Transverse colon (tissue), 4 donors: ENCODE measurements around the gene NKX1-1. TPM values are rescaled to one million over a fixed set of nuclear protein-coding genes. Genes with fewer than 3 reads are reported as not detected.

ENCODE experiments used
- DNase-seq: peaks from one replicate; pipeline ENCODE4 v3.0.0-alpha.2; 2019
- H3K27ac ChIP-seq, 4 donors: fragments of 200-600 bp; sonication (generic); 2 replicates each; pipeline ENCODE4 v1.5.1; 2016 to 2018; ENCODE audit warnings: inconsistent platforms in 4 of 4
- H3K27me3 ChIP-seq: fragments of 200-600 bp; sonication (generic); 2 replicates; pipeline ENCODE4 v1.5.1; 2017; ENCODE audit warnings: inconsistent platforms
- H3K36me3 ChIP-seq, 4 donors: fragments of 200-600 bp; sonication (generic); 2 replicates each; pipeline ENCODE4 v1.5.1; 2017 to 2019; ENCODE audit warnings: inconsistent platforms in 4 of 4
- H3K4me1 ChIP-seq, 4 donors: fragments of 200-600 bp; sonication (generic); 2 replicates each; pipeline ENCODE4 v1.5.1; 2017 to 2020; ENCODE audit warnings: inconsistent platforms in 4 of 4
- H3K4me3 ChIP-seq, 4 donors: fragments of 200-600 bp; sonication (generic); 1 replicate in 1 of 4; 2 replicates in 3 of 4; pipeline versions ENCODE4 v1.5.1 to v1.6.1; 2017 to 2019; ENCODE audit warnings: inconsistent platforms in 4 of 4
- H3K9me3 ChIP-seq, 2 donors: fragments of 200-600 bp; sonication (generic); 2 replicates each; pipeline ENCODE4 v1.5.1; 2017 to 2019; ENCODE audit warnings: inconsistent platforms in 2 of 2
- EP300 ChIP-seq: sonication (generic); formaldehyde crosslinking; IDR thresholded peaks from one replicate; pipeline ENCODE4 v1.6.1; 2017; ENCODE audit warnings: antibody characterized with exemption, low read depth
- POLR2A ChIP-seq: fragments of 450-650 bp; IDR thresholded peaks from one replicate; pipeline ENCODE4 v1.6.1; 2016; ENCODE audit warnings: antibody characterized with exemption, mild to moderate bottlenecking, moderate library complexity
- POLR2AphosphoS5 ChIP-seq, 3 donors: sonication (generic); formaldehyde crosslinking; IDR thresholded peaks; one replicate each; pipeline ENCODE4 v1.6.1; 2016; ENCODE audit warnings: antibody characterized with exemption in 3 of 3
- WGBS, 2 donors: methylation state at CpG; one replicate each; pipeline ENCODE4 v1.1.5; 2018; ENCODE audit warnings: low coverage in 1 of 2; 5-methylcytosine and 5-hydroxymethylcytosine counted together
- in situ Hi-C, 4 donors: fragments of 200-750 bp; cut with MboI; loops; one replicate each; pipeline versions ENCODE4 v1.15.0 to v1.15.1; 2017; ENCODE audit warnings: low sequenced_read_pairs in 3 of 4, low pct_ligation_motif_present in 1 of 4, low pct_unique_long_range_greater_than_20kb in 1 of 4
- intact Hi-C: fragments of 100-400 bp; cut with DNase I; formaldehyde crosslinking; loops from one replicate; pipeline ENCODE4 v1.15.1; 2023; ENCODE audit warnings: low total_unique reads
- total RNA-seq, 4 donors: library from RNA; depleted of rRNA; stranded (reverse); fragments of >200 nt; gene quantifications; one replicate each; pipeline ENCODE4 v1.1.0, GENCODE V29; 2016
- TF ChIP-seq, protein P1 (sequence below), 5 experiments: fragments of 200-600 bp in 3 of 5; fragments of 450-650 bp in 2 of 5; sonication (generic) in 3 of 5; IDR thresholded peaks; 1 replicate in 2 of 5; 2 replicates in 3 of 5; pipeline ENCODE4 v1.5.1; 2016 to 2017; ENCODE audit warnings: antibody characterized with exemption in 5 of 5, inconsistent platforms in 3 of 5, mild to moderate bottlenecking in 2 of 5, moderate library complexity in 1 of 5

Gene NKX1-1
- total RNA-seq, 4 donors from 2014 or later, result not detected

- peaks cover 90% of the 10 kb centered on the region for H3K27me3 ChIP-seq
- H3K4me3 ChIP-seq, result no peak overlapping the region
- in situ Hi-C loops, result no loop called here
- 74 to 92% methylated on average over 6 to 33 of the region's 33 CpGs for WGBS, 2 donors
- DNase-seq, result no peak
- H3K9me3 ChIP-seq, result no peaks in the 10 kb centered on the region
- H3K4me1 ChIP-seq, result no peaks in the 10 kb centered on the region
- no peaks in the 10 kb centered on the region for H3K36me3 ChIP-seq
- TF ChIP-seq POLR2A, result no peak
- TF ChIP-seq, protein P1, sequence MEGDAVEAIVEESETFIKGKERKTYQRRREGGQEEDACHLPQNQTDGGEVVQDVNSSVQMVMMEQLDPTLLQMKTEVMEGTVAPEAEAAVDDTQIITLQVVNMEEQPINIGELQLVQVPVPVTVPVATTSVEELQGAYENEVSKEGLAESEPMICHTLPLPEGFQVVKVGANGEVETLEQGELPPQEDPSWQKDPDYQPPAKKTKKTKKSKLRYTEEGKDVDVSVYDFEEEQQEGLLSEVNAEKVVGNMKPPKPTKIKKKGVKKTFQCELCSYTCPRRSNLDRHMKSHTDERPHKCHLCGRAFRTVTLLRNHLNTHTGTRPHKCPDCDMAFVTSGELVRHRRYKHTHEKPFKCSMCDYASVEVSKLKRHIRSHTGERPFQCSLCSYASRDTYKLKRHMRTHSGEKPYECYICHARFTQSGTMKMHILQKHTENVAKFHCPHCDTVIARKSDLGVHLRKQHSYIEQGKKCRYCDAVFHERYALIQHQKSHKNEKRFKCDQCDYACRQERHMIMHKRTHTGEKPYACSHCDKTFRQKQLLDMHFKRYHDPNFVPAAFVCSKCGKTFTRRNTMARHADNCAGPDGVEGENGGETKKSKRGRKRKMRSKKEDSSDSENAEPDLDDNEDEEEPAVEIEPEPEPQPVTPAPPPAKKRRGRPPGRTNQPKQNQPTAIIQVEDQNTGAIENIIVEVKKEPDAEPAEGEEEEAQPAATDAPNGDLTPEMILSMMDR (IDR thresholded peaks at IDR 0.05), result no peak
- no peak overlapping the region for H3K27ac ChIP-seq
- intact Hi-C loops, result no loop called here
Observed at GRCh38 chr4:1417522-1418390, 11.5 kb upstream of the NKX1-1 start.

GRCh38 chr4:1416948-1417260 lies 10.7 kb upstream of the NKX1-1 start:
- no peaks in the 10 kb centered on the region for H3K36me3 ChIP-seq
- H3K27ac ChIP-seq, result no peak overlapping the region
- intact Hi-C loops (no loop called here), in situ Hi-C loops (no loop called here)
- 66% methylated on average over 5 of the region's 7 CpGs; no CpG with 5 or more reads in 1 of the 2 donors for WGBS, 2 donors
- H3K4me1 ChIP-seq, result no peaks in the 10 kb centered on the region
- TF ChIP-seq, protein P1 (IDR thresholded peaks at IDR 0.05), result no peak
- TF ChIP-seq POLR2A (no peak), POLR2AphosphoS5 (IDR thresholded peaks at IDR 0.05) (no peak), EP300 (no peak)
- no peak for DNase-seq
- no peak overlapping the region for H3K4me3 ChIP-seq
- H3K9me3 ChIP-seq, result no peaks in the 10 kb centered on the region
- H3K27me3 ChIP-seq, result peaks cover 92% of the 10 kb centered on the region

- Histone ChIP-seq H3K9me3 (no peaks in the 10 kb centered on the region), H3K4me3 (no peak overlapping the region), H3K36me3 (no peaks in the 10 kb centered on the region), H3K27ac (no peak overlapping the region), H3K4me1 (no peaks in the 10 kb centered on the region), H3K27me3 (peaks cover 92% of the 10 kb centered on the region)
- in situ Hi-C loops (no loop called here), intact Hi-C loops (no loop called here)
- no peak for TF ChIP-seq EP300
- TF ChIP-seq, protein P1 (IDR thresholded peaks at IDR 0.05), result no peak
- TF ChIP-seq POLR2A, result no peak
- TF ChIP-seq POLR2AphosphoS5 (IDR thresholded peaks at IDR 0.05), result no peak
- DNase-seq, result no peak
- 56 to 69% methylated on average over 5 to 25 of the region's 27 CpGs for WGBS, 2 donors
Observed at GRCh38 chr4:1416051-1416947, 10.1 kb upstream of the NKX1-1 start.

- Histone ChIP-seq H3K27me3 (peaks cover 95% of the 10 kb centered on the region), H3K36me3 (no peaks in the 10 kb centered on the region)
- no peak for TF ChIP-seq POLR2AphosphoS5 (IDR thresholded peaks at IDR 0.05)
Observed at GRCh38 chr4:1415681-1415981, 9.4 kb upstream of the NKX1-1 start.

More at GRCh38 chr4:1415681-1415981, 9.4 kb upstream of the NKX1-1 start:
- Histone ChIP-seq H3K27ac (no peak overlapping the region), H3K9me3 (no peaks in the 10 kb centered on the region), H3K4me3 (no peak overlapping the region), H3K4me1 (no peaks in the 10 kb centered on the region)
- DNase-seq, result no peak
- 66 to 74% methylated on average over 12 to 13 of the region's 13 CpGs for WGBS, 2 donors
- intact Hi-C loops, result no loop called here
- in situ Hi-C loops, result no loop called here
